ENCODE results near the gene UBAP2. TPM values are rescaled to one million over a fixed set of nuclear protein-coding genes. Genes with fewer than 3 reads are reported as not detected.
"Not testable (repeated sequence)": the region's sequence is repeated elsewhere in the genome, so short reads cannot be mapped to it uniquely, and the experiment has no call there.

UBAP2 gene
- polyA plus RNA-seq, 1 experiment, result 17.5 TPM

DNA sequence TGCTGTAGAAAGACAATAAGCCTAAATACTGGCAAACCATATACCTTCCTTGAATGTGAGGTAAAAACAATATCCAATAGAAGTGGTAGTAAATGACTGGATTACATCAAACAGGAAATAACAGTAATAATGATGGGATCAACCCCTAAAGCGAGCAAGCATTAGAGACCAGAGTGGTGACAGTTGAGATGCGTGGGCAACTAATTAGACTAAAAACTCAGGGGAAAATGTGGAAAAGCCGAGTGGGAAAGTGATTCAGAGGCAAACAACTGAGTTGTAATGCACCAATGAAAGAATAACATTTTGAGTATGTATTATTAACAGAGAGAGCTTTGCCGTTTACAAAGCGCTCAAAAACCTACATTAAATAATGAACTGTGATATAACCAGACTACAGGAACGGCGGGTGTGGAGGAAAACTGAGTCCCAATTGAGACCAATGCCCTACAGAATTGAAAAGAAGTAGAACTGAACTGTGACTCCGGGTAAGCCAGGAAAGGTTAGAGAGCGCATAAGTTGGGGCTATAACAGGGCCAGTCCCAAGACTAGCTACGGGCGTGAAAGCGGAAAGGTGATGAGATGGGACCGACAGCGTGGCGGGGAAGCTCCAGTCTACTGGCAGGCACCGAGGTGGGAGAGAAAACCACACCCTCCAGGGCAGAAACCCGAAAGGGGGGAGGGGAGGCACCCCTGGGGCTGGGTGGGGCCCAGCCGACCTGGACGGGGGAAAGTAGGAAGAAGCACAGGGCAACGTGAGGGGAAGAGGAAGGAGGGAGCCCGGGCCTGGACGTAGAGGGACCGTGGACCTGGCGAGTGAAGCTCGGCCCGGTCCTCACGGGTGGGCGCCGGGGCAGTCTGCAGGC, 592 bp downstream of the UBAP2 start:
- CTCF ChIA-PET, result interaction anchor here (0.5 to 1.9 kb wide), 4 partner anchors 19 to 235 kb away, joined by 3 to 5 read pairs (median 4); no protein-coding TSS in a partner anchor
- Histone ChIP-seq H3K9me3 (ENCODE audit: control insufficient read depth, insufficient read depth, low read length) (no peaks in the 10 kb centered on the region; the same call in 1 of the 2 replicates), H3K4me3 (ENCODE audit: low read depth, low read length) (peak overlapping the region; percentile 93), H3K27ac (ENCODE audit: low read depth, low read length) (peak overlapping the region; percentile 93), H3K27me3 (ENCODE audit: control insufficient read depth, insufficient read depth, low read length) (no peaks in the 10 kb centered on the region)
- TF ChIP-seq, protein P1, sequence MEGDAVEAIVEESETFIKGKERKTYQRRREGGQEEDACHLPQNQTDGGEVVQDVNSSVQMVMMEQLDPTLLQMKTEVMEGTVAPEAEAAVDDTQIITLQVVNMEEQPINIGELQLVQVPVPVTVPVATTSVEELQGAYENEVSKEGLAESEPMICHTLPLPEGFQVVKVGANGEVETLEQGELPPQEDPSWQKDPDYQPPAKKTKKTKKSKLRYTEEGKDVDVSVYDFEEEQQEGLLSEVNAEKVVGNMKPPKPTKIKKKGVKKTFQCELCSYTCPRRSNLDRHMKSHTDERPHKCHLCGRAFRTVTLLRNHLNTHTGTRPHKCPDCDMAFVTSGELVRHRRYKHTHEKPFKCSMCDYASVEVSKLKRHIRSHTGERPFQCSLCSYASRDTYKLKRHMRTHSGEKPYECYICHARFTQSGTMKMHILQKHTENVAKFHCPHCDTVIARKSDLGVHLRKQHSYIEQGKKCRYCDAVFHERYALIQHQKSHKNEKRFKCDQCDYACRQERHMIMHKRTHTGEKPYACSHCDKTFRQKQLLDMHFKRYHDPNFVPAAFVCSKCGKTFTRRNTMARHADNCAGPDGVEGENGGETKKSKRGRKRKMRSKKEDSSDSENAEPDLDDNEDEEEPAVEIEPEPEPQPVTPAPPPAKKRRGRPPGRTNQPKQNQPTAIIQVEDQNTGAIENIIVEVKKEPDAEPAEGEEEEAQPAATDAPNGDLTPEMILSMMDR (IDR thresholded peaks at IDR 0.05; ENCODE audit: low read depth, low read length), result no peak
- POLR2A ChIA-PET, result interaction anchor here (0.6 to 3.1 kb wide), 5 partner anchors 22 to 46 kb away, joined by 3 to 35 read pairs (median 4); no protein-coding TSS in a partner anchor
- DNase-seq (ENCODE audit: low read depth, low spot score), result no peak

DNA sequence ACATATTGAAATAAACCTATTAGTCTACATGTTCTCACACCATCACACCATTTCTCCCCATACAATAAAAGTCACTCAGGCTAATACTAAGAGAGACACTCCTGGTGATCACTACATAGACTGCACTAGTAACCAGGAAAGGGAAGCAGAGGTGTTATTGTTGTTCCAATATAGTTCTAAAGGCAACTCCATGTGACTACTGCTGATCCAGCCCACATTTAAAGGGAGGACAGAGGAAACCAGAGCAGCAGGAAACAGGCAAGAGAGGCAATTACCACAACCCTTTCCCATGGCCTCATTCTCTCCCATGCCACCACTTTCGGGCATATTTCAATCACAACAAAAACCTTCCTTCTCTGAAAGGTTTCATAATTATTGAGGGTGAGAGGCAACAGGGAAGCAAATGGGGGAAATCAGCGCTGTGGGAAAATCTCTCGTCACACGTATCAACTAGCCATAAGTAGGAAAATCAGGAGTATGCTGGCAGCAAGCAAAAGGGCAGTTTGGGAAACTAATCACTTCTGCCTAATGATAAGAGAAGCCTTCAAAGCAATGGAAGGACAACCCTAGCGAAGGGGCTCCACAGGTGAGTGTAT, 1.8 kb downstream of the UBAP2 start:
- Histone ChIP-seq H3K27ac (ENCODE audit: low read depth, low read length) (no peak overlapping the region), H3K4me3 (ENCODE audit: low read depth, low read length) (peak overlapping the region; percentile 93), H3K9me3 (ENCODE audit: control insufficient read depth, insufficient read depth, low read length) (no peaks in the 10 kb centered on the region; the same call in 1 of the 2 replicates), H3K27me3 (ENCODE audit: control insufficient read depth, insufficient read depth, low read length) (no peaks in the 10 kb centered on the region)
- DNase-seq (ENCODE audit: low read depth, low spot score), result no peak
- ChIA-PET POLR2A (no interaction called here), CTCF (interaction anchor here (0.8 to 1.9 kb wide), 2 partner anchors 189 to 233 kb away, joined by 4 to 5 read pairs; no protein-coding TSS in a partner anchor)
- TF ChIP-seq, protein P1 (IDR thresholded peaks at IDR 0.05; ENCODE audit: low read depth, low read length), result no peak

DNA sequence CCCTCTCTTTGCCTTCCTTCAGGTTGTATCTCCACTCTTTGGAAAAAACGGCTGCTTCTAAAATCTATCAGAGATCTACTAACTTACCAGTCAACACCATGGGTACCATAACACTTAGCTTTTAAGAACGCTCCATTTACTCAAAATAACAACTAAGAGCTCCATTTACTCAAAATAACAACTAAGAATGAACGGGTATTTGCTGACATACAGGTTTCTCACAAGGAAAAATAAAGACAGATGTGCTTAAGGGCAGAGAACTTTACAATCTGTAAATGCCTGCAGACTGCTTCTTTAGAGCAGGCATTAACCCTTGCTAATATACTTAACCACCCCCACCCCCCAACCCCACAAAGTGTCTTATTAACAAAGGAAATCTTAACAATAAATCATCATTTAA, 2.8 kb downstream of the UBAP2 start:
- Histone ChIP-seq H3K27me3 (ENCODE audit: control insufficient read depth, insufficient read depth, low read length) (no peaks in the 10 kb centered on the region), H3K9me3 (ENCODE audit: control insufficient read depth, insufficient read depth, low read length) (no peaks in the 10 kb centered on the region; the same call in 1 of the 2 replicates), H3K4me3 (ENCODE audit: low read depth, low read length) (no peak overlapping the region), H3K27ac (ENCODE audit: low read depth, low read length) (no peak overlapping the region)
- DNase-seq (ENCODE audit: low read depth, low spot score), result no peak
- TF ChIP-seq, protein P1 (IDR thresholded peaks at IDR 0.05; ENCODE audit: low read depth, low read length), result no peak
- ChIA-PET POLR2A (no interaction called here), CTCF (interaction anchor here (0.8 to 1.0 kb wide), 4 partner anchors 28 to 208 kb away, joined by 3 to 11 read pairs (median 4); no protein-coding TSS in a partner anchor)

DNA sequence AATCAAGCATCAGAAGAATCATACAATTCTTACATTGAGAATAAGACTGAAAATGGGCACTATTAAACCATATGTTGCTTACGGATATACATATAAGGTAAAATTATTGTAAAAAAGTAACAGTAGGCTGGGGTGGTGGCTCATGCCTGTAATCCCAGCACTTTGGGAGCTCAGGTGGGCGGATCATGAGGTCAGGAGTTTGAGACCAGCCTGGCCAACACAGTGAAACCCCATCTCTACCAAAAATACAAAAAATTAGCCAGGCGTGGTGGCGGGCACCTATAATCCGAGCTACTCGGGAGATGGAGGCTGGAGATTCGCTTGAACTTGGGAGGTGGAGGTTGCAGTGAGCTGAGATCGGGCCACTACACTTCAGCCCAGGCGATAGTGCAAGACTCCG, 6.6 kb downstream of the UBAP2 start:
- H3K27me3 ChIP-seq (ENCODE audit: control insufficient read depth, insufficient read depth, low read length); H3K4me3 ChIP-seq (ENCODE audit: low read depth, low read length); CTCF ChIA-PET; H3K27ac ChIP-seq (ENCODE audit: low read depth, low read length); H3K9me3 ChIP-seq (ENCODE audit: control insufficient read depth, insufficient read depth, low read length); DNase-seq (ENCODE audit: low read depth, low spot score): not testable (repeated sequence)
- POLR2A ChIA-PET, result interaction anchor here (0.7 kb wide), 1 partner anchor 337 kb away, joined by 6 read pairs; no protein-coding TSS in a partner anchor

DNA sequence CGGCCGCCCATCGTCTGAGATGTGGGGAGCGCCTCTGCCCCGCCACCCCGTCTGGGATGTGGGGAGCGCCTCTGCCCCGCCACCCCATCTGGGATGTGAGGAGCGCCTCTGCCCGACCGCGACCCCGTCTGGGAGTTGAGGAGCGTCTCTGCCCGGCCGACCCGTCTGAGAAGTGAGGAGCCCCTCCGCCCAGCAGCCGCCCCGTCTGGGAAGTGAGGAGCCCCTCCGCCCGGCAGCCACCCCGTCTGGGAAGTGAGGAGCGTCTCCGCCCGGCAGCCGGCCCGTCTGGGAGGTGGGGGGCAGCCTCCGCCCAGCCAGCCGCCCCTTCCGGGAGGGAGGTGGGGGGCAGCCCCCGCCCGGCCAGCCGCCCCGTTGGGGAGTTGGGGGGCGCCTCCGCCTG, 9.8 kb downstream of the UBAP2 start:
- H3K9me3 ChIP-seq (ENCODE audit: control insufficient read depth, insufficient read depth, low read length); H3K4me3 ChIP-seq (ENCODE audit: low read depth, low read length); DNase-seq (ENCODE audit: low read depth, low spot score); H3K27ac ChIP-seq (ENCODE audit: low read depth, low read length); POLR2A ChIA-PET; H3K27me3 ChIP-seq (ENCODE audit: control insufficient read depth, insufficient read depth, low read length); CTCF ChIA-PET: not testable (repeated sequence)
